Left renal pelvis (tissue), 4 donors: ENCODE data around the gene USP48. TPM values are rescaled to one million over a fixed set of nuclear protein-coding genes. Genes with fewer than 3 reads are reported as not detected.

Experiments
- polyA plus RNA-seq, 4 donors: library from polyadenylated mRNA; unstranded; fragments of 120-200 nt; gene quantifications; one replicate each; pipeline ENCODE4 v1.2.1, GENCODE V29; 2013; ENCODE audit not compliant: insufficient read length in 4 of 4

The USP48 gene
- polyA plus RNA-seq, 4 donors = 65.1 to 77.7 (median 70.3) TPM

Other genes starting within 250 kb of the USP48 start
- 10 to 100 TPM in 3 of 4 donors, 1 to 10 TPM in 1; 3.5 to 23.8 (median 21.0) TPM for gene RAP1GAP, start 113.8 kb downstream of the USP48 start, polyA plus RNA-seq
- 1 to 10 TPM; 3.3 to 7.0 (median 6.1) TPM for gene LDLRAD2, start 29.1 kb upstream of the USP48 start, polyA plus RNA-seq
- 100 to 1,000 TPM; 130 to 209 (median 182) TPM for gene HSPG2, start 154.2 kb upstream of the USP48 start, polyA plus RNA-seq
- gene CELA3B, start 193.9 kb upstream of the USP48 start, polyA plus RNA-seq = not detected
- gene CELA3A, start 218.5 kb upstream of the USP48 start, polyA plus RNA-seq = not detected